OCI-LY1 (cell line): ENCODE measurements around the gene BMPR2.

Source experiments
- H2AFZ ChIP-seq: fragments of 200-600 bp; sonication (generic), shearing (Covaris generic); 2 replicates; pipeline ENCODE4 v1.6.0; 2014; ENCODE audit warnings: antibody characterized with exemption, mild to moderate bottlenecking, low read length
- H3F3A ChIP-seq: fragments of 200-600 bp; sonication (generic), shearing (Covaris generic); 2 replicates; pipeline ENCODE4 v1.6.0; 2014; ENCODE audit warnings: mild to moderate bottlenecking, antibody characterized with exemption, low read length, moderate library complexity; ENCODE audit not compliant: insufficient read depth
- H3K27ac ChIP-seq: fragments of 200-600 bp; sonication (generic); 2 replicates; pipeline ENCODE4 v1.5.1; 2014; ENCODE audit warnings: low read length, mixed run types, mild to moderate bottlenecking, low read depth; ENCODE audit not compliant: poor library complexity, severe bottlenecking
- H3K27me3 ChIP-seq: fragments of 200-600 bp; sonication (generic); 2 replicates; pipeline ENCODE4 v1.6.0; 2014; ENCODE audit warnings: antibody characterized with exemption, mild to moderate bottlenecking, low read length, moderate library complexity; ENCODE audit not compliant: insufficient read depth
- H3K36me3 ChIP-seq: fragments of 200-600 bp; sonication (generic); 2 replicates; pipeline ENCODE4 v1.6.1; 2014; ENCODE audit warnings: mild to moderate bottlenecking, antibody characterized with exemption, low read length, moderate library complexity, mixed read lengths; ENCODE audit not compliant: insufficient read depth
- H3K4me1 ChIP-seq: fragments of 200-600 bp; sonication (generic); 2 replicates; pipeline ENCODE4 v1.5.1; 2014; ENCODE audit warnings: mild to moderate bottlenecking, low read length, moderate library complexity; ENCODE audit not compliant: insufficient read depth, severe bottlenecking
- H3K4me2 ChIP-seq: fragments of 200-600 bp; sonication (generic), shearing (Covaris generic); 2 replicates; pipeline ENCODE4 v1.6.1; 2014; ENCODE audit warnings: low read length
- H3K4me3 ChIP-seq: fragments of 200-600 bp; sonication (generic); 2 replicates; pipeline ENCODE4 v1.5.1; 2014; ENCODE audit warnings: low read length, low read depth, mild to moderate bottlenecking, mixed read lengths; ENCODE audit not compliant: poor library complexity, severe bottlenecking
- H3K79me2 ChIP-seq: fragments of 200-600 bp; shearing (Covaris generic); 2 replicates; pipeline ENCODE4 v1.6.1; 2016; ENCODE audit warnings: mixed run types, low read length, mixed read lengths; ENCODE audit not compliant: insufficient read depth
- H3K9ac ChIP-seq: fragments of 200-600 bp; sonication (generic), shearing (Covaris generic); 2 replicates; pipeline ENCODE4 v1.6.1; 2014; ENCODE audit warnings: mild to moderate bottlenecking, low read length, mixed read lengths
- H3K9me2 ChIP-seq: fragments of 200-600 bp; sonication (generic), shearing (Covaris generic); 2 replicates; pipeline ENCODE4 v1.6.1; 2014; ENCODE audit warnings: low read depth, mild to moderate bottlenecking, low read length, mixed read lengths
- H3K9me3 ChIP-seq: fragments of 200-600 bp; shearing (Covaris generic); 2 replicates; pipeline ENCODE4 v1.6.1; 2014; ENCODE audit warnings: low read length, mixed read lengths
- H4K20me1 ChIP-seq: fragments of 200-600 bp; sonication (generic), shearing (Covaris generic); 2 replicates; pipeline ENCODE4 v1.6.0; 2016; ENCODE audit warnings: mild to moderate bottlenecking, low read length; ENCODE audit not compliant: insufficient read depth
- EZH2 ChIP-seq: fragments of 200-600 bp; sonication (generic), shearing (Covaris generic); IDR thresholded peaks from 2 replicates; pipeline ENCODE4 v1.8.0; 2017; ENCODE audit warnings: borderline replicate concordance, mixed run types, mild to moderate bottlenecking, antibody characterized with exemption, low read length, moderate library complexity, mixed read lengths
- TF ChIP-seq, protein P1 (sequence below): fragments of 200-600 bp; sonication (generic), shearing (Covaris generic); IDR thresholded peaks from 2 replicates; pipeline ENCODE4 v1.5.1; 2017; ENCODE audit warnings: mild to moderate bottlenecking, antibody characterized with exemption, low read length, moderate library complexity, mixed read lengths

BMPR2 gene

GRCh38 chr2:202411097-202411496 is 35.0 kb downstream of the BMPR2 start:
- H3K27me3 ChIP-seq, result no peaks in the 10 kb centered on the region
- no peak overlapping the region for H3K27ac ChIP-seq
- no peaks in the 10 kb centered on the region for H3F3A ChIP-seq
- no peak overlapping the region for H2AFZ ChIP-seq
- H3K79me2 ChIP-seq, result no peaks in the 10 kb centered on the region
- H3K36me3 ChIP-seq, result no peaks in the 10 kb centered on the region
- no peaks in the 10 kb centered on the region for H3K9me3 ChIP-seq
- H4K20me1 ChIP-seq, result no peaks in the 10 kb centered on the region
- no peak overlapping the region for H3K9ac ChIP-seq
- H3K4me1 ChIP-seq, result peaks cover 9% of the 10 kb centered on the region
- H3K9me2 ChIP-seq, result no peaks in the 10 kb centered on the region
- H3K4me2 ChIP-seq, result no peak overlapping the region
- TF ChIP-seq EZH2, result no peak
- TF ChIP-seq, protein P1, sequence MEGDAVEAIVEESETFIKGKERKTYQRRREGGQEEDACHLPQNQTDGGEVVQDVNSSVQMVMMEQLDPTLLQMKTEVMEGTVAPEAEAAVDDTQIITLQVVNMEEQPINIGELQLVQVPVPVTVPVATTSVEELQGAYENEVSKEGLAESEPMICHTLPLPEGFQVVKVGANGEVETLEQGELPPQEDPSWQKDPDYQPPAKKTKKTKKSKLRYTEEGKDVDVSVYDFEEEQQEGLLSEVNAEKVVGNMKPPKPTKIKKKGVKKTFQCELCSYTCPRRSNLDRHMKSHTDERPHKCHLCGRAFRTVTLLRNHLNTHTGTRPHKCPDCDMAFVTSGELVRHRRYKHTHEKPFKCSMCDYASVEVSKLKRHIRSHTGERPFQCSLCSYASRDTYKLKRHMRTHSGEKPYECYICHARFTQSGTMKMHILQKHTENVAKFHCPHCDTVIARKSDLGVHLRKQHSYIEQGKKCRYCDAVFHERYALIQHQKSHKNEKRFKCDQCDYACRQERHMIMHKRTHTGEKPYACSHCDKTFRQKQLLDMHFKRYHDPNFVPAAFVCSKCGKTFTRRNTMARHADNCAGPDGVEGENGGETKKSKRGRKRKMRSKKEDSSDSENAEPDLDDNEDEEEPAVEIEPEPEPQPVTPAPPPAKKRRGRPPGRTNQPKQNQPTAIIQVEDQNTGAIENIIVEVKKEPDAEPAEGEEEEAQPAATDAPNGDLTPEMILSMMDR, result no peak
- H3K4me3 ChIP-seq, result no peak overlapping the region

- no peaks in the 10 kb centered on the region for H3K9me3 ChIP-seq
- H3K79me2 ChIP-seq, result no peaks in the 10 kb centered on the region
- H3F3A ChIP-seq, result no peaks in the 10 kb centered on the region; the same call in 1 of the 2 replicates
- no peak overlapping the region for H3K4me2 ChIP-seq
- no peak overlapping the region for H3K9ac ChIP-seq
- H4K20me1 ChIP-seq, result no peaks in the 10 kb centered on the region
- H3K4me1 ChIP-seq, result no peaks in the 10 kb centered on the region
- no peak overlapping the region for H3K4me3 ChIP-seq
- H2AFZ ChIP-seq, result no peak overlapping the region
- no peaks in the 10 kb centered on the region for H3K36me3 ChIP-seq
- no peak overlapping the region for H3K27ac ChIP-seq
- no peaks in the 10 kb centered on the region for H3K27me3 ChIP-seq
- no peak for TF ChIP-seq EZH2
- TF ChIP-seq, protein P1, result no peak
- H3K9me2 ChIP-seq, result no peaks in the 10 kb centered on the region
These were observed 41.9 kb downstream of the BMPR2 start for GRCh38 chr2:202418027-202418426.

DNA sequence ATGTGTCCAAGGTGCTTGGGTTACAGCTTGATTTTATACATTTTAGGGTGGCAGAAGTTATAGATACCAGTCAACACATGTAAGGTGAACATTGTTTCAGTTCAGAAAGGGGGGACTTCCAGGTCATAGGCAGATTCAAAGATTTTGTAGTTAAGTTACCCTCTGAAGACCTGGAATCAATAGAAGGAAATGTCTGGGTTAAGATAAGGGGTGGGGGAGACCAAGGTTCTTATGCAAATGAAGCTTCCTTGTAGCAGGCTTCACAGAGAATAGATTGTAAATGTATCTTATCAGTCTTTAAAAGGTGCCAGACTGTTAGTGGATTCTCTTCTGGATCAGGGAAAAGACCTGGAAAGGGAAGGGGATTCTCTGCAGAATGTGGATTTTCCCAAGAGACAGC is 42.4 kb downstream of the BMPR2 start:
- Histone ChIP-seq H3K9ac (no peak overlapping the region), H3K36me3 (no peaks in the 10 kb centered on the region), H3K4me3 (no peak overlapping the region), H3K4me2 (no peak overlapping the region), H2AFZ (no peak overlapping the region), H3K9me3 (no peaks in the 10 kb centered on the region), H3F3A (no peaks in the 10 kb centered on the region; the same call in 1 of the 2 replicates), H3K9me2 (no peaks in the 10 kb centered on the region), H3K79me2 (no peaks in the 10 kb centered on the region), H3K27ac (no peak overlapping the region), H3K27me3 (no peaks in the 10 kb centered on the region), H4K20me1 (no peaks in the 10 kb centered on the region), H3K4me1 (no peaks in the 10 kb centered on the region)
- TF ChIP-seq EZH2, result no peak
- TF ChIP-seq, protein P1, result no peak
